Measurements from ENCODE around the gene MUCL3.

MUCL3 gene

GRCh38 chr6:31001281-31001888 lies 60.6 kb downstream of the MUCL3 start:
- no peak for TF ChIP-seq CTCF (IDR thresholded peaks at IDR 0.05)

- TF ChIP-seq CTCF (IDR thresholded peaks at IDR 0.05), result no peak
Observed at GRCh38 chr6:31002471-31002870, 61.7 kb downstream of the MUCL3 start.

All from LNCAP (cell line).